GM21619 (cell line): ENCODE data around the gene ZNF444.
A peak's percentile ranks its signal among the peaks of the same experiment; 100 is the strongest.

Experiments used
- ATAC-seq: cut with Tn5 transposase; IDR thresholded peaks from one replicate; pipeline ENCODE4 v1.9.1; 2021; ENCODE audit not compliant: unreplicated experiment

The ZNF444 gene

DNA sequence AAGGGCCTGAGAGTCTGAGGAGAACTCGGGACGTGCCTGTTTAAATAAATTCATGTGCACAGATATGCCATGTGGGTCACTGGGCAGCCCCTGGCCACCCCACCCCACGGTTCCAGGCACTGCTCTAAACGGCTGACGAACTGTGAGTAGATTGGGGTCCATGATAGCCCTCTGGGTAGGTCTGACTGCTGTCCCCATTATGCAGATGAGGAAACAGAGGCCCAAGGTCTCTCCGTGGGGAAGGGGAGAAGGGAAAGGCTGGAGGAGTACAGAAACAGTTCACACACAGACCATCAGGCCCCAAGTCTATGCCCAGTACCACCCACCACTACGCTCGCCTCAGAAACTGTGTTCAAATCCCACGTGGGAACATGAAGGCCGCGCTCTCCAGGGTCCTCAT is 34.1 kb upstream of the ZNF444 start:
- no peak for ATAC-seq

DNA sequence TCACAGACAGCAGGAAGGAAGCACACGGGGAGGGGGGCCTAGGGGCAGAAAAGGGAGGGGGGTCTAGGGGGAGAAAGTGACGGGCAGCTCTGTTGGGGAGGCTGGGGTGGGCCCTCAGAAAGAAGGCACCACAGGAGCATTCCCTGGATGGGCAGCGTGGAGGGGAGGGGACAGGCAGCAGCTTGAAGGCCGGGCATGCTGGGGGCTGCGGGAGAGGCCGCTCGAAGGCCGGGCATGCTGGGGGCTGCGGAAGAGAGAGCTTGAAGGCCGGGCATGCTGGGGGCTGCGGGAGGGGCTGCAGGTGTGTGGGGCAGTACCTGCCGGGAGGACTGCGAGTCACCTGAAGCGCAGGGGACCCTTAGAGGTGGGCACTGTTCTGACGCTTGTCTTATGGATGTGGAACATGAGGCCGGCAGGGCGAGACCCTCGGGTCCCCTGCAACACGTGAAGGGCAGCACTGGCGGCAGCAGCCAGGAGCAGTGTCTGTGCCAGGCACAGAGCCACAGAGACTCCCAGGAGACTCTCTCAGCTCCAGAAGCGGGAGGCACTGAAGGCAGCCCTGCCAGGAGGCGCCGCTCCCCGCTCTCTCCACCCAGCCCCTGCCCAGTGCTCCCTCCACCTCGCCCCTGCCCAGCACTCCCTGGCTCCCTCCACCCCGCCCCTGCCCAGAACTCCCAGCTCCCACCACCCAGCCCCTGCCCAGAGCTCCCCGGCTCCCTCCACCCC is 33.3 kb upstream of the ZNF444 start:
- no peak for ATAC-seq

DNA sequence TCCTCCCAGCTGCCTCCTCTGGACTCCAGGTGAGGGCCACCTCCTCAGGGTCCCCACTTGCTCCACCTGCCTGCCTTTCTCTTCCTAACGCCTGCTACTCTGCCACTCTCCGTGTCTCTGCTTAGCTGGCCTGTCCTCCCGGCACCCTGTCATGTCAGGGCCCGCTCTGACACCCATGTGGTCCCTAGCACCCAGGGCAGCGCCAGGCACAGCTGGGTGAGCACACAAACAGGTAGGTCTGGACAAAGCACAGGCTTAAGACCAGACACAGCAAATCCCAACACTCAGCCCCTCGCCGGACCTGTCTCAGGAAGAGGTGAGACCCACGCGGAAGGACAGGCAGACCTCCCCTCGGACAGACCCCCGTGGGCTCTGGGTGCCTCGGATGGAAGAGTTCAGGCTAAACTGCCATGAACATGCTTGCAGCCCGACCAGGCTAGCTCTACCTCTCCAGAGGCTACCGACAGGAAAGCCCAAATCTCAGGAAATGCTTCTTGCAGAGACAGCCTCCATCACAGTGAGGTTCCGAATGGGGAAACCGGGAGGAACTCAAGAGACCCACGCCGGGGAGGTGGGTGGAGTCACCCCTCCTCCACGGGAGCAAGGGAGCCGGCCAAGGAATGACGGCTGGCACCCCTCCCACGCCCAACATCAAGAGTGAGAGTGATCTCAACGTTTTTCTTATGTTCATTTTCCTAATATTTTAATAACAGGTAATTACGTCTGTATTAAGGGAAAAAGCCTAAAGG is 32.5 kb upstream of the ZNF444 start:
- ATAC-seq: no peak

DNA sequence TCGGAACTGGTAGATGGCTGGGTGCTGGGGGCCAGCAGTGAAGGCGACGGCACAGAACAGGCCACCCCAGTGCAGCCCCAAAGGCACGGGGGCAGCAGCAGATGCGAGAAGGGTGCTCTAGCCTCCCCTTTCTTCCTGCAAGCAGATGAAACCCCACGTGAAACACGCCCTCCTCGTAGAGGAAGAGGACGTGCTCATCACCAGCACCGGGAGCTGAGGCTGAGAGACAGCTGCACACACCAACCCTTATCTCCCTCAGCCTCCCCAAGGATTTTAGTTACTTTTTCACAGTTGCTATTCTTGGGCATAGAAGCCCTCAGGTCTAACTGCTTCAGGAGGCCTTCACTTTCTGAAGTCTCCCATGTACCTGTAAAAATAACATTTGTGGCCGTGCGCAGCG is 31.9 kb upstream of the ZNF444 start:
- no peak for ATAC-seq

DNA sequence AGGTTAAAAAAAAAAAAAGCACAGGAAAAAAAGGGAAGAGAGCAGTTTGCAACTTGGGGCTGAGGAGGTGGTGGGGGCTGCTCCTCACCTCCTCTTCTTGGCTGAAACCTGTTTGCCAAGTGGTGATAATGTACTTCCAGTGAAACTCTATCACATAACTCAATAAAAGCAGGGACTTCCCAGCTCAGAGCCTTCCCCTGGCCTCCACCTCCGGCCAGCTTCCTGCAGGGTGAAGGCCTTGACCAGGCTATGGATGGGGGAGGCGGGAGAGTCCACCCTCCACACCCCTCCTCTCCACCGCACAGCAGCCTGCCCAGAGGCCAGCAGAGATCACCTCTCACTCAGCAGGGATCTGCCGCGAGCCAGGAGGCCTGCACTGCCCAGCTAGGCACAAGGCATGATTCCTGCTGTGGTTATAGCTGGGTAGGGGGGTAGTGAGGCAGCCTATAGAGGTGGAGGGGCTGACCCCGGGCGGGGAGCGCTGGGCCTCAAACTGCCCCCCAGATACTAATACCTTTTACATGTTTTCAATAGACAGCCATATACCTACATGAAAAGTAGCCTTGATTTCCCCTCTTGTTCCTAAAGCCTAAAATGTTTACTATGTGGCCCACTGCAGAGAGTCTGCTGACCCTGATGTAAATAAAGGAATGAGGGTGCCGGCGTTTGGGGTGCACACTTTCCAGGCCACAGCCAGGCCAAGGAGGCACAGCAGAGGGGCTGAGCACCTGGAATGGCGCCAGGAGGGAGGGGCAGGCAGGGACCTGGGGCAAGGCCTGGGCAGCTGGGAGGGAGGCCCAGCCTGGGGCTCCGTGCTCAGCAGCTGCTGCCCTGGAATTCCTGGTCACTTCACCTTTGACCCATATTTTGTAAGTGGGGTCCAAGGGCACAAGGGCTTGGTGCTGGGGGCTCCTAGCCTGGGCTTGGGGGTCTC is 30.3 kb upstream of the ZNF444 start:
- ATAC-seq: no peak

DNA sequence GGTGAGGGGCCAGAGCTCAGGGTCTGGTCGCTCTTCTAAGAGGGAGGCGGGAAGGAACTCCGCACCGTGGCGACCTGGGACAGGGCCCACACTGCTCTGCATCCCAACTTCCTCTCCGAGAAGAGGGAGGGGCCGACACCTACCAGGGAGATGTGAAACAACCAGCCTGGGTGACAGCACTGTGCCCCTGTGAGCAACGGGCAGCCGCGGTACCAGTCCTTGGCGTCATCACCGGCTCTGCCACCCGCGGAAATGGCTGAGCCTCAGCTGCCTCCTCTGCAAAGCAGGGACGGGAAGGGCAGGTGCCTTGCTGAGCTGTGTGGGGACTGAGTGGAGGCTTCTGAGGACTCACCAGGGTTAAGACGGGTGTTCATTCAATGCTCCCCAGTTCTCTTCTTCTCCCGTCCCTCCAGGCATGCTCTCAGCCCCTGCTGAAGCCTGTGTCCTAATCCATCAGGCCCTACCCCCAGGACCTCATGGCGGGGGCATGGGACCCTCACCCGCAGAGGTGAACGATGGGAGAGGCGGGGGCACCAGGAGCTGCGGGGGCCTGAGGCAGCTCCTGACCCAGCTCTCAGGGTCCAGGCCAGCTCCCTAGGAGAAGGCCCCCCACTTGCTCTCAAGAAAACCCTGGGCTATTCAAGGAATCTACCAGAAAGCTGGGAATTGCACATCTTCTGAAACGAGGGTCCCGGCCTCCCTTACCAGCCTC is 29.3 kb upstream of the ZNF444 start:
- ATAC-seq: peak; percentile 82

DNA sequence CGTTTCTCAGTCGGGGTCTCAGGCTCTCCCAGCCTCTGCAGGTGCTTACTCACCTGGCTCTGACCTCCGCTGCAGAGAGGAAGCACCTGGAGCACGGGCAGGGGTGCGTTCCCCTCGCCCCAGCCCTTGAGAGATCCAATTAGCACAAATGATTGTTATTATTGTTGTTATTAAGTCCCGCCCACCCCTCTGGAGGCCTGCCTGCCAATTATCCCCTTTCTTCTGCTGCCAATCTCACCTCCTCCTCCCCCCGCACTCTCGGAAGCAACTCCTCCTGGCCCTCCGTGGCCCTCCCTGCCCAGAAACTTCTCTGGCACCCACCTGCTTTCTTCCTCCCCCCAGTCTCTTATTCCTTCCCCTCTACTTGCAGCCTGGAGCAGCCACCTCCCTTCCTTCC is 28.8 kb upstream of the ZNF444 start:
- ATAC-seq: no peak

DNA sequence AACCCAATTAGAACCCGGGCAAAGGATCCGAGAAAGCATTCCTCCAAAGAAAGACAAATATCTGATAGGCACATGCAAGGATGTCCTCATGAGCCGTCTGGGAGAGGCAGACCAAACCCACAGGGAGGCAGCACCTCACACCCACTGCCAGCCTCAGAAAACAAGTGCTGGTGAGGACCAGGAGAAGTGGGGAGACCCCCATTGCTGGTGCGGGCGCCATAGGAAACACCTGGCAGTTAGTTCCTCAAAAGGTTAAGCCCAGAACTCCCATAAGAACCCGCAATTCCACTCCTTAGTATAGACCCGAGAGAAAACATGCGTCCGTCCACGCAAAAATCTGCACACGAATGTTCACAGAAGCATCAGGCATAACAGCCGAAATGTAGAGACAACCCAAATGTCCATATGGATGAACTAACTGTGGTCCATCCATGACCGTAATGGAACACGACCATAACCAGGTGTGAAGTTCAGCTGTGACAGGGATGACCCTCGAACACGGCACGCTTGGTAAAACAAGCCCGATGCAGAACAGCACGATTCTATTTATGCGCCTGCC is 27.9 kb upstream of the ZNF444 start:
- ATAC-seq: no peak

DNA sequence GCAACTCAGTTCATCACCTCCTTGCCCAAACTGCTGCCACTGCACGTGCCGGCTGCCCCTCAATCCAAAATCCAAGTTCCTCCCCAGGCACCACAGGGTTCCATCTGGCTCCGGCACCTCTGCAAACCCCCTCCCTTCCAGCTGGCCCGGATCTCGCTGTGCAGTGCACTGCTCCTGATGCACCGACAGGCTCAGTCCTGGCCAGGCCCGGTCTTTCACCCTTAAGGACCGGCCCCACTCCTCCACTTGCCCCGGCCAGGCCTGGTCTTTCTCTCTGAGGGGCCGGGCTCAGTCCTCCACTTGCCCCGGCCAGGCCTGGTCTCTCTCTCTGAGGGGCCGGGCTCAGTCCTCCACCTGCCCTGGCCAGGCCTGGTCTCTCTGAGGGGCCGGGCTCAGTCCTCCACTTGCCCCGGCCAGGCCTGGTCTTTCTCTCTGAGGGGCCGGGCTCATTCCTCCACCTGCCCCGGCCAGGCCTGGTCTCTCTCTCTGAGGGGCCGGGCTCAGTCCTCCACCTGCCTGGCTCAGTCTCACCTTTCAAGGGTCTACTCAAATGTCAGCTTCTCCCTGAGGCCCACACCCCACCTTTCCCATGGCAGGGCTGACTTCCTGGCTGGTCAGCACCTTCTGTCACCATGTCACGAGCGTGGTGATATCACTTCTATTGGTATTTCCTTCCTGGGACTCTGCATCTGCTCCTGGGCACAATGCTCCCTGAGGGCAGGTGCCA is 26.9 kb upstream of the ZNF444 start:
- ATAC-seq: no peak

DNA sequence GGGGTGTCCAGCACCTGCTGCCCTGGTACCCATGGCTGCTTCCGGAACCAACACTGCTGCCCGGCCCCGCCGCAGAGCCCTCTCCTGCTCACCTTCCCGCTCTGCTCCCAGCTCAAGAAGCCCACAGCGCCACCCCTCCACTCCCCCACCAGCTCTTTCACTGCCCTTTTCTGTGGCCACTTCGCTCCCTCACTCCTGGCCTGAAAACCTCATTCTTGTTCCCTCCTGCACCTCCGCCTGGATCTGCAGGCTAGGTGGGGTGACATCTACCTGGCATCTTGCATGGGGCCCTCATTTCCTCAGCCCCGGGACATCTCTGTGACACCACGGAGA is 26.3 kb upstream of the ZNF444 start:
- ATAC-seq: no peak

DNA sequence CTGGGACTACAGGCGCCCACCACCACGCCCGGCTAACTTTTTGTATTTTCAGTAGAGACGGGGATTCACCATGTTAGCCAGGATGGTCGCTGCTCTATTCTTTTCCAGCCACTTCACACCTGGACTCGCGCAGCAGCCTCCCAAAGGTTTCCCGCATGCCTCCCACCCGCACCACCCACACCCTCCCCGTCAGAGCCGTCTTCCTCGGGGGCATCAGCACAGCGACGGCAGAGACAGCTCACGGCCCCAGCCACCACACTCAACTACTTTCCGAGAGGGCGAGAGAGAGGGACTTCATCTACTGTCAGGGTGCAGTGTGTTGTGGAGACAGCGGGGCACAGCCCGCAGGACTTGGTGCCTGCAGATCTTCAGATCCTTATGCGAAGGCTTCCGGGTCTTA is 25.6 kb upstream of the ZNF444 start:
- no peak for ATAC-seq

DNA sequence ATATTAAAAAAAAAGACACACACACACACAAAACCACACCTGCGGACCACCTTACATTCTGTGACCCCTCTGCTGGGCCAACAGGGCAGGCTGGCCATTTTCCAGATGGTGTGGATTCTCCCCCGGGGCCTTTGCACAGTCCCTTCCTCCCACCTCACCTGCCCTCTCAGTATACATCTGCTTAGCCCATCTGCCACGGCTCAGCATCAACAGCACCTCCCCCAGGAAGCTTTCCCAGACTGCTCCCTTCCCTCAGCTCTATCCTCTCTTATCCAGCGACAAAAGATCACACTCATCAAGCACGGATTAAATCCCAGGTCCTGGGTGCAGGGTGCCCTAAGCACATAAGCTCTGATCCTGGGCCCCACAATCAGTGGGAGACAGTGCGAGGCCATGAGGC is 24.5 kb upstream of the ZNF444 start:
- no peak for ATAC-seq

DNA sequence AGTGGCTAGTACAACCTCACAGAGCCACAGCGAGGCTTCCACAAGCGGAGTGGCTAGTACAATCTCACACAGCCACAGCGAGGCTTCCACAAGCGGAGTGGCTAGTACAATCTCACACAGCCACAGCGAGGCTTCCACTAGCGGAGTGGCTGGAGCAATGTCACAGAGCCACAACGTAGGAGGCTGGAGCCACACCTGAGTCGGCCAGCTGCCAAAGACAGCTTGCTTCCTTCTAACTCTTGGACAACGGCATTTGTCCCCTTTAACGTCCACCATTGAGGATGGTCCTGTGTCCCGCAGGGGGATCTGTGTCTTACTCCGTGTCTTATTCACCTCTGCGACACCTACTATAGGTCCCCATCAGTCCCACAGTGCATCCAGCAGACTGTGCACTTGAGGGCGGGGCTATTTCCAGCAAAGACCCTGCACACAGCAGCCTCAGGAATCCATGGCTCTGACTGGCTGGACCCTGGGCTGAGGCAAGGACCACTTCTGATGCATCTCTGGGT is 23.7 kb upstream of the ZNF444 start:
- ATAC-seq: no peak

DNA sequence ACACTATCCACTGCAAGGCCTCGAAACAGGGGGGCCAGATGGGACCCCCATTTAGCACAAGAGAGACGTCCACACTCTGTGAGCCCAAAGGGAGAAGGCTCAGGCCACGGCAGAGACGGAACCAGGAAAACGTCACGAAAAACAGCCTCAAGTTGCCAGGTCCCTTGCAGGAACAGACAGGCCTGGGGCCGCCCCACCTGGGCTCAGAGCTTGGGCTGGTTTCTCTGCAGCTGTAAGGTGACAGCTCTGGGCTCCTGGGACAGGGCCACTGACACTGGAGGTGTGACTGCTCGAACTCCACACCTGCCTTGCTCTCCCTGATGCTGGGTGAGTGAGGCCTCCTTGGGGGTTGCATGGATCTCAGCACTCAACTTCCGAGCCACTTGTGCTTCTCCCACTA is 23.2 kb upstream of the ZNF444 start:
- ATAC-seq: no peak

DNA sequence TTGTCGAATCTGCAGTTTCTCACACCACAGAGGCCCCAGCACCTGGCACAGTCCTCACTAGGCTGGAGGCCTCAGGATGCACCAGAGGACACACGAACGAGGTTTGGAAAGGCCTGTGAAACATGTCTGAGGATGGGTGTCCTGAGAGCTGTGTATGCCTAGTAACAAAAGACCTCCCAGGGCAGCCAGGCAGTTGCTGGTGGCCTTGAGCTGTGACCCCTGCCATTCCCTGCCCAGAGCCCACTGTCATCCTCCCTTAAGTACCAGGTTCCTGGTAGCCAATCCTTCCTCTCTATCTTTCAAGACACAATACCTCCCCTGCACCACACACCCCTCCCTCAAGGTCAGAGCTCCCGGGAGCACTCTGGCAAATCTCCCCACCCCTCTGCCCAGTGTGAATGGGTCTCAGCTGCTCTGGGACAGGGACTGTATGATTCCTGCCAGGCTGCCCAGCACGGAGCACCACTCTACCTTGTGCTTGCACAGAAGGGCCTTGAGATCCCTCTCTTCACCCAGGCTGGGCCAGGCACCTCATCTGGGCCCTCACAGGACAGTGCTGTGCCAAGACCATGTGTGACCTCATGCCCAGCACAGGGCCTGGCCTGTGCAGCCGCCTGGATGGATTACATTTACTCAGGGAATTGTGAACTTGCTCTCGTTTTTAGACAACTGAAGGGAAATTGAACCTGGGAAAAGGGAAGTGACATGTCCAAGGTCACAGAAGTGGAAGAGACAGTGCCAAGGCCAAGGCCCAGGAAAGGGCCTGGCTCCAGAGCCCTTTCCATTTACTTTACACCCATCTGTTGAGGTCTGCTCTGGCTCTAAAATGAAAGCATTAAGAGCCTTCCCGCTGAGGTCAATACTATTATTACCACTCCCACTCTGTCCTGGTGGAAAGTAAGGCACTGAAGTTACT is 22.2 kb upstream of the ZNF444 start:
- ATAC-seq: no peak

DNA sequence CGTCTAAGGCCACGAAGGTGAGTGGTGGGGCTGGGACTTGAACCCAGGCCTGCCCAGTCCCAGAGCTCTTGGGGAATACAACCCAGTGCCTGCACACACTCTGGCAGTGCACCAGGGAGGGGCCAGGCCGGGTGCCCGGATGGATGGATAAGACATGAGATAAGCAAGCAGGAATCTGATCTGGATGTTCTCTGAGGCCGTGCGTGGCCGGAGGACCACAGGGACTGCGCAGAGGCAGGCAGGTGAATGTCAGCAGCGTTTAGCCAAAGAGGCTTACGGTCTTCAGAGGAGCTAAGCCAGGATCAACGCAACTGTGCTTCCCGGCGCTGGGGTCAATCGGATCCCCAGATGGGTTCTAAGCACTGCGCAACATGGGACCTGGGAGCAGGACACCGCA is 21.5 kb upstream of the ZNF444 start:
- no peak for ATAC-seq

DNA sequence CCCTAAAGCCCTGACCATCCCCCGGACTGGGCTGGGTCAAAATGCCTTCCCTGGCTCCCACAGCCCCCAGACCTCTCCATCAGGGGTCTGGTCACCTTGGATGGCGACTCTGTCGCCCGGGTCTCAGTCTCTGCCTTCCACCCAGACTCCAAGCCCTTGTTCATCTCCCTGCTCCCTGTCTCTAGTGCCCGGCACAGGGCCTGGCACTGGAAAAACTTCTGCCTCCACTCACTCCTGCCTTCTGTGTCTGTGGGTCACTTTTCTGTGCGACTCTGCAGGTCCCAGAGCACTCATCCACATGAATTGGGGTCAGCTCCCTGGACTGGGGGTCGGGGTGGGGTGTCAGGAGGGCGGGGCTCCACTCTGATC is 21.1 kb upstream of the ZNF444 start:
- no peak for ATAC-seq

DNA sequence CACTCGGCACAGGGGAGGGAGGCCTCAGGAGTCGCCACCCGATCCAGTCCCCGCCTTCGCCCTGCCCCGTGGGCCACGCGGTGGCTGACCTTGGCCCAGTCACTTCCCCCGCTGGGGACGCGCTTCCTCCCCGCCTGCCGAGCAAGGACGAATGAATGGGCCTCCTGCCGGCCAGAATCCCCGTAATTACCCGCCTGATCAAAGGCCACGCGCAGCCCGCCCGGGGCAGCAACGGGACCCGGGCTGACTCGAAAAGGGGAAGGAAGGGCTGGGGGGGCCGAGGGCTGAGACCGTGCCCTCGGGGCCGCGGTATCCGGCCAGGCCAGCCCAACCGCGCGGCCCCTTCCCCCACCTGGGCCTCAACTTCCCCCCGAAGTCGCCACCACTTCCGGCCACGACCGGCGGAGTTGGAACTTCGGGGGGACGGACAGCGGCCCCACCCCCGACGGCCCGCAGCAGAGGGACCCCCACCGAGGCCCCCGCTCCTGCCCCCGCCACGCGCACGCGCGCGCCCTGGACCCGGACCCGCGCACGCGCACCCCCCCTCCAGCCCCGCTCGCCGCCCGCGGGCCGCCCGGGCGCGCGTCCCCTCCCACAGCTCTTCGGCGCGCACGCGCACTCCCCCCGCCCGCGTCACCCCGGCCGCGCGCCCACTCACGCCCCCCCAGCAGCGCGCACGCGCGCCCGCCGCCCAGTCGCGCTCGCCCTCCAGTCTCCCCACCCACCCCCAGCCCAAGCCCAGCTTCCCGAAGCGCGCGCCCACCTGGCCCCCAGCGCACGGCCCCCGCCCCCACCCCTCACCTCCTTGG is 20.5 kb upstream of the ZNF444 start:
- peak; percentile 26 for ATAC-seq
